Mesenchymal stem cell (in vitro differentiated cells and primary cell): ENCODE data around the gene OR7C1.
"Not testable (repeated sequence)": the region's sequence is repeated elsewhere in the genome, so short reads cannot be mapped to it uniquely, and the experiment has no call there.

Experiments
- DNase-seq: peaks from one replicate; pipeline ENCODE4 v3.0.0-alpha.2; 2013
- H2AFZ ChIP-seq: one replicate; pipeline ENCODE4 v1.6.1; 2013; ENCODE audit warnings: low read depth, mild to moderate bottlenecking, control low read depth, inconsistent platforms, low read length, moderate library complexity
- H2AK5ac ChIP-seq: 2 replicates; pipeline ENCODE4 v1.6.1; 2013; ENCODE audit warnings: low read length, moderate library complexity, mild to moderate bottlenecking, inconsistent platforms; ENCODE audit not compliant: severe bottlenecking
- H2BK120ac ChIP-seq: one replicate; pipeline ENCODE4 v1.6.1; 2013; ENCODE audit warnings: low read depth, mild to moderate bottlenecking, inconsistent platforms, low read length, moderate library complexity
- H2BK12ac ChIP-seq, 2 experiments: one replicate each; pipeline ENCODE4 v1.6.1; 2013; ENCODE audit warnings: inconsistent platforms in 2 of 2, low read length in 2 of 2, mild to moderate bottlenecking in 2 of 2, moderate library complexity in 2 of 2, control low read depth in 1 of 2
- H2BK15ac ChIP-seq: one replicate; pipeline ENCODE4 v1.6.1; 2013; ENCODE audit warnings: mild to moderate bottlenecking, low read depth, inconsistent platforms; ENCODE audit not compliant: poor library complexity, severe bottlenecking
- H2BK5ac ChIP-seq: 2 replicates; pipeline ENCODE4 v1.6.1; 2013; ENCODE audit warnings: low read depth, mild to moderate bottlenecking, low read length, control low read depth, inconsistent platforms; ENCODE audit not compliant: poor library complexity, severe bottlenecking
- H3K14ac ChIP-seq, 2 experiments: one replicate each; pipeline ENCODE4 v1.6.1; 2013; ENCODE audit warnings: inconsistent platforms in 2 of 2, low read length in 2 of 2, control low read depth in 1 of 2, mild to moderate bottlenecking in 1 of 2, moderate library complexity in 1 of 2
- H3K18ac ChIP-seq, 2 experiments: one replicate each; pipeline ENCODE4 v1.6.1; 2013; ENCODE audit warnings: inconsistent platforms in 2 of 2, low read length in 2 of 2, control low read depth in 1 of 2, low read depth in 1 of 2, mild to moderate bottlenecking in 1 of 2
- H3K23ac ChIP-seq, 2 experiments: one replicate each; pipeline ENCODE4 v1.6.1; 2013; ENCODE audit warnings: inconsistent platforms in 2 of 2, low read length in 2 of 2, mild to moderate bottlenecking in 2 of 2, moderate library complexity in 2 of 2, control low read depth in 1 of 2
- H3K27ac ChIP-seq: 2 replicates; pipeline ENCODE4 v1.5.1; 2013; ENCODE audit warnings: mild to moderate bottlenecking, moderate library complexity, low read length, control low read depth, inconsistent platforms; ENCODE audit not compliant: poor library complexity, severe bottlenecking
- H3K27me3 ChIP-seq, 2 experiments: 2 replicates each; pipeline versions ENCODE4 v1.6.1 to v1.7.0; 2013; ENCODE audit warnings: low read length in 2 of 2, mild to moderate bottlenecking in 2 of 2, moderate library complexity in 2 of 2, control low read depth in 1 of 2, inconsistent platforms in 1 of 2; ENCODE audit not compliant: control insufficient read depth in 1 of 2, insufficient read depth in 1 of 2
- H3K36me3 ChIP-seq, 2 experiments: 2 replicates each; pipeline versions ENCODE4 v1.6.1 to v1.7.0; 2013; ENCODE audit warnings: low read length in 2 of 2, control low read depth in 1 of 2, inconsistent platforms in 1 of 2, low read depth in 1 of 2, mild to moderate bottlenecking in 1 of 2; ENCODE audit not compliant: insufficient read depth in 2 of 2, control insufficient read depth in 1 of 2
- H3K4ac ChIP-seq, 2 experiments: one replicate each; pipeline ENCODE4 v1.6.1; 2013; ENCODE audit warnings: inconsistent platforms in 2 of 2, low read length in 2 of 2, mild to moderate bottlenecking in 2 of 2, moderate library complexity in 2 of 2, control low read depth in 1 of 2, low read depth in 1 of 2
- H3K4me1 ChIP-seq: 2 replicates; pipeline ENCODE4 v1.6.1; 2013; ENCODE audit warnings: low read depth, low read length, control low read depth; ENCODE audit not compliant: control insufficient read depth, insufficient read depth
- H3K4me2 ChIP-seq: 2 replicates; pipeline ENCODE4 v1.6.1; 2013; ENCODE audit warnings: low read length, mild to moderate bottlenecking, inconsistent platforms; ENCODE audit not compliant: poor library complexity, severe bottlenecking
- H3K4me3 ChIP-seq, 2 experiments: 2 replicates each; pipeline versions ENCODE4 v1.5.1 to v1.7.0; 2013; ENCODE audit warnings: low read length in 2 of 2, mild to moderate bottlenecking in 2 of 2, control low read depth in 1 of 2, low read depth in 1 of 2; ENCODE audit not compliant: insufficient read depth in 1 of 2
- H3K79me1 ChIP-seq: replicated peaks from 2 replicates; pipeline ENCODE4 v1.6.1; 2013; ENCODE audit warnings: mild to moderate bottlenecking, control low read depth, low read length, inconsistent platforms; ENCODE audit not compliant: poor library complexity, severe bottlenecking
- H3K9ac ChIP-seq: 2 replicates; pipeline ENCODE4 v1.7.0; 2013; ENCODE audit warnings: mild to moderate bottlenecking, low read length, moderate library complexity
- H3K9me3 ChIP-seq: 2 replicates; pipeline ENCODE4 v1.7.0; 2013; ENCODE audit warnings: mild to moderate bottlenecking, low read length; ENCODE audit not compliant: control insufficient read depth
- H4K8ac ChIP-seq: one replicate; pipeline ENCODE4 v1.6.1; 2013; ENCODE audit warnings: inconsistent platforms, mild to moderate bottlenecking, low read length, moderate library complexity
- H4K91ac ChIP-seq: one replicate; pipeline ENCODE4 v1.6.1; 2013; ENCODE audit warnings: mild to moderate bottlenecking, low read length, inconsistent platforms
- WGBS: methylation state at CpG from one replicate; pipeline ENCODE4 v1.1.7; 2013; ENCODE audit warnings: mixed read lengths; 5-methylcytosine and 5-hydroxymethylcytosine counted together

Gene OR7C1

DNA sequence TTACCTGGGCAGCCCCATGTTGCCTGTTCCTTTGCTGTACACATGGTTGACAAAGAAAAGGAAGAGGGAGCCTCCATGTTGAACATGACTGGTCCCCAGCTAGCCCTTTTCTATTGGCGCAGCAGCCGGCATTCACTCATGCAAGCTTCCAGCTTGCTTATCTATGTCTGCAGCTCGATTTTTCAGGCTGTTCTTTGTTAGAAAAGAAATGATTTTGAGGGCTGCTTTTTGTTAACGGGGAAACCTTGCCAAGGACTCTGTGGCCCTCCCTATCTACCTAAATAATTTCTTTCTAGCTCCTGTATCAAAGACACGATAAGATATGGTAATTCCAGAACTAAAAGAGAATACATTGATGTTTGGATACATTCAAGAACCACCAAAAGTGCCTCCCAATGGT, 36.2 kb downstream of the OR7C1 start:
- Histone ChIP-seq H3K36me3 (no peaks in the 10 kb centered on the region), H2BK12ac (no peak overlapping the region), H4K8ac (no peak overlapping the region), H3K9me3 (peaks cover 5% of the 10 kb centered on the region), H3K23ac (no peak overlapping the region), H3K27me3 (peaks cover 0 to 6% of the 10 kb centered on the region in 2 experiments), H2BK5ac (no peak overlapping the region), H2BK15ac (no peak overlapping the region), H3K27ac (no peak overlapping the region), H3K18ac (no peak overlapping the region), H2AFZ (no peak overlapping the region), H3K4me3 (no peak overlapping the region), H3K79me1 (no peaks in the 10 kb centered on the region), H3K4me1 (no peaks in the 10 kb centered on the region), H3K4me2 (no peak overlapping the region), H3K9ac (no peak overlapping the region), H4K91ac (no peak overlapping the region), H2AK5ac (no peak overlapping the region), H2BK120ac (no peak overlapping the region), H3K4ac (no peak overlapping the region), H3K14ac (no peak overlapping the region)
- WGBS: 60% methylated on average over 1 of the region's 5 CpGs
- DNase-seq: no peak

DNA sequence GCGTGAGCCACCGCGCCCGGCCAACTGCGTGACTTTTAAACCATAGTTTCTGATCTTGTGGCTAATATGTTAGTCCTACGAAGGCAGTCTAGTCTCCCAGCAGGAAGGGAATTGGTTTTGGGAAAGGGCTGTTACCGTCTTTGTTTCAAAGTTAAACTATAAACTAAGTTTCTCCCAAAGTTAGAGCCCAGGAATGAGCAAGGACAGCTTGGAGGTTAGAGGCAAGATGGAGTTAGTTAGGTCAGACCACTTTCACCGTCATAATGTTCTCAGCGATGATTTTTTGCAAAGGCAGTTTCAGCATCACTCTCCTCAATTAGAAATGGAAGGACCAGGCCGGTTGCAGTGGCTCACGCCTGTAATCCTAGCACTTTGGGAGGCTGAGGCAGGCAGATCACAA, 39.0 kb downstream of the OR7C1 start:
- H3K23ac ChIP-seq: no peak overlapping the region
- peaks cover 0 to 6% of the 10 kb centered on the region in 2 experiments for H3K27me3 ChIP-seq
- no peak overlapping the region for H3K4me2 ChIP-seq
- no peak overlapping the region for H3K14ac ChIP-seq
- H3K36me3 ChIP-seq: no peaks in the 10 kb centered on the region
- H4K8ac ChIP-seq: no peak overlapping the region
- H3K4me1 ChIP-seq: no peaks in the 10 kb centered on the region
- H2BK12ac ChIP-seq: no peak overlapping the region
- H3K79me1 ChIP-seq: no peaks in the 10 kb centered on the region
- no peak overlapping the region for H2BK15ac ChIP-seq
- H2BK5ac ChIP-seq: no peak overlapping the region
- H2AK5ac ChIP-seq: no peak overlapping the region
- no peak for DNase-seq
- no peak overlapping the region for H4K91ac ChIP-seq
- H3K18ac ChIP-seq: no peak overlapping the region
- H3K9me3 ChIP-seq: peaks cover 5% of the 10 kb centered on the region
- H3K9ac ChIP-seq: no peak overlapping the region
- no peak overlapping the region for H2AFZ ChIP-seq
- H3K27ac ChIP-seq: no peak overlapping the region
- 86% methylated on average over 11 of the region's 11 CpGs for WGBS
- H3K4ac ChIP-seq: no peak overlapping the region
- H2BK120ac ChIP-seq: no peak overlapping the region
- no peak overlapping the region for H3K4me3 ChIP-seq

DNA sequence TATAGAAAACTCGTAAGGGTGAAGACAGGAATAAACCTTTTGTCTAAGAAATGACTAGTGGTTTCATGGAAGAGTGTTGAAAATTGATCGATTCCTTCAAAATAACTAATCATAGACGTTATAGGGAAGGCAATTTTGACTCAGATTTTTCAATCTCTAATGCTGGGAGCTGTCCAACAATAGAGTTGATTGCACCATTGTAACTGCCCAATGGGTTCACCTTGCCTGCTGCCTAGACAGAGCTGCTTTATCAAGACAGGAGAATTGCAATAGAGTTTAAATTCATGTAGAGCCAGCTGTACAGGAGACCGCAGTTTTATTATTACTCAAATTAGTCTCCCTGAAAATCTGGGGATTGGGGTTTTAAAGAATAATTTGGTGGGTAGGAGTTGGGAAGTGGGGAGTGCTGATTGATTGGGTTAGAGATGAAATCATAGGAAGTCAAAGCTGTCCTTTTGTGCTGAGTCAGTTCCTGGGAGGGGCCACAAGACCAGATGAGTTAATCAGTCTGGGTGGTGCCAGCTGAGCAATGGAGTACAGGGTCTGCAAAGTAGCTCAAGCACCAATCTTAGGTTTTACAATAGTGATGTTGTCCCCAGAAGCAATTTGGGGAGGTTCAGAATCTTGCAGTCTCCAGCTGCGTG, 39.8 kb downstream of the OR7C1 start:
- H3K9ac ChIP-seq: no peak overlapping the region
- WGBS: 69% methylated on average over 4 of the region's 5 CpGs
- no peaks in the 10 kb centered on the region for H3K79me1 ChIP-seq
- H4K8ac ChIP-seq: no peak overlapping the region
- H3K9me3 ChIP-seq: peaks cover 5% of the 10 kb centered on the region
- no peak overlapping the region for H3K14ac ChIP-seq
- H2BK15ac ChIP-seq: no peak overlapping the region
- no peak overlapping the region for H2BK120ac ChIP-seq
- H3K4me3 ChIP-seq: no peak overlapping the region
- no peak overlapping the region for H4K91ac ChIP-seq
- H3K4ac ChIP-seq: no peak overlapping the region
- H2AK5ac ChIP-seq: no peak overlapping the region
- H3K36me3 ChIP-seq: no peaks in the 10 kb centered on the region
- no peak overlapping the region for H3K4me2 ChIP-seq
- no peak overlapping the region for H3K27ac ChIP-seq
- H2AFZ ChIP-seq: no peak overlapping the region
- H2BK12ac ChIP-seq: no peak overlapping the region
- DNase-seq: no peak
- H3K18ac ChIP-seq: no peak overlapping the region
- no peaks in the 10 kb centered on the region for H3K4me1 ChIP-seq
- H3K23ac ChIP-seq: no peak overlapping the region
- H2BK5ac ChIP-seq: no peak overlapping the region
- peaks cover 0 to 6% of the 10 kb centered on the region in 2 experiments for H3K27me3 ChIP-seq

DNA sequence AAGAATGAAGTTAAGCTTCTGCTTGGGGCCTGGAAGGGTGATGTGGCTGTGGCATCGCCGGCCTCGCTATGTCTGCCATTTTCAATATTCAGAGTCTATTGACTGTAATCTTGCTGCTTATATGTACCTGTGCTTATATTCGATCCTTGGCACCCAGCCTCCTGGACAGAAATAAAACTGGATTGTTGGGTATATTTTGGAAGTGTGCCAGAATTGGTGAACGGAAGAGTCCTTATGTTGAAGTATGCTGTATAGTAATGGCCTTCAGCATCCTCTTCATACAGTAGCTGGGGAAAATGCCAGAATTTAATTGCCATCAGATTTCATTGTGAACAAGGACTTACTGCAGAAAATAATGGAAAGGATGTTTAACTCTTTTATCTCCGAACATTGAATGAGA, 42.7 kb downstream of the OR7C1 start:
- not testable (repeated sequence) for H2BK15ac ChIP-seq, H3K79me1 ChIP-seq, H3K14ac ChIP-seq, H3K4me1 ChIP-seq, H3K27me3 ChIP-seq, H3K18ac ChIP-seq, H2BK5ac ChIP-seq, H4K91ac ChIP-seq, H2AK5ac ChIP-seq, H3K4me2 ChIP-seq, H3K9me3 ChIP-seq, H2BK120ac ChIP-seq, DNase-seq, H3K27ac ChIP-seq, H2BK12ac ChIP-seq, H4K8ac ChIP-seq, H3K23ac ChIP-seq, H3K4ac ChIP-seq, H3K4me3 ChIP-seq, H3K9ac ChIP-seq, H3K36me3 ChIP-seq, H2AFZ ChIP-seq
- 82% methylated on average over 5 of the region's 6 CpGs for WGBS
